Measurements from ENCODE around the gene DUSP22.

GRCh38 chr6:246352-246751, 45.9 kb upstream of the DUSP22 start:
- TF ChIP-seq POLR2A (IDR thresholded peaks at IDR 0.05; ENCODE audit: low read length) (no peak), GATA1 (IDR thresholded peaks at IDR 0.05; ENCODE audit: low read depth, low read length) (no peak)
